ENCODE data around the gene SLC25A51.
A peak's percentile ranks its signal among the peaks of the same experiment; 100 is the strongest.

SLC25A51 gene

GRCh38 chr9:37921168-37921510, 17.2 kb upstream of the SLC25A51 start:
- DNase-seq (ENCODE audit: low spot score) = no peak
- TF ChIP-seq, protein P1, sequence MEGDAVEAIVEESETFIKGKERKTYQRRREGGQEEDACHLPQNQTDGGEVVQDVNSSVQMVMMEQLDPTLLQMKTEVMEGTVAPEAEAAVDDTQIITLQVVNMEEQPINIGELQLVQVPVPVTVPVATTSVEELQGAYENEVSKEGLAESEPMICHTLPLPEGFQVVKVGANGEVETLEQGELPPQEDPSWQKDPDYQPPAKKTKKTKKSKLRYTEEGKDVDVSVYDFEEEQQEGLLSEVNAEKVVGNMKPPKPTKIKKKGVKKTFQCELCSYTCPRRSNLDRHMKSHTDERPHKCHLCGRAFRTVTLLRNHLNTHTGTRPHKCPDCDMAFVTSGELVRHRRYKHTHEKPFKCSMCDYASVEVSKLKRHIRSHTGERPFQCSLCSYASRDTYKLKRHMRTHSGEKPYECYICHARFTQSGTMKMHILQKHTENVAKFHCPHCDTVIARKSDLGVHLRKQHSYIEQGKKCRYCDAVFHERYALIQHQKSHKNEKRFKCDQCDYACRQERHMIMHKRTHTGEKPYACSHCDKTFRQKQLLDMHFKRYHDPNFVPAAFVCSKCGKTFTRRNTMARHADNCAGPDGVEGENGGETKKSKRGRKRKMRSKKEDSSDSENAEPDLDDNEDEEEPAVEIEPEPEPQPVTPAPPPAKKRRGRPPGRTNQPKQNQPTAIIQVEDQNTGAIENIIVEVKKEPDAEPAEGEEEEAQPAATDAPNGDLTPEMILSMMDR (IDR thresholded peaks at IDR 0.05; ENCODE audit: extremely low read depth, insufficient read depth, missing control alignments) = no peak
- in situ Hi-C loops (cut with MboI; ENCODE audit: low pct_unique_long_range_greater_than_20kb, low sequenced_read_pairs, unreplicated experiment) = loop anchor here (10.0 kb wide), 1 partner anchor 244 kb away; no protein-coding TSS in a partner anchor

DNA sequence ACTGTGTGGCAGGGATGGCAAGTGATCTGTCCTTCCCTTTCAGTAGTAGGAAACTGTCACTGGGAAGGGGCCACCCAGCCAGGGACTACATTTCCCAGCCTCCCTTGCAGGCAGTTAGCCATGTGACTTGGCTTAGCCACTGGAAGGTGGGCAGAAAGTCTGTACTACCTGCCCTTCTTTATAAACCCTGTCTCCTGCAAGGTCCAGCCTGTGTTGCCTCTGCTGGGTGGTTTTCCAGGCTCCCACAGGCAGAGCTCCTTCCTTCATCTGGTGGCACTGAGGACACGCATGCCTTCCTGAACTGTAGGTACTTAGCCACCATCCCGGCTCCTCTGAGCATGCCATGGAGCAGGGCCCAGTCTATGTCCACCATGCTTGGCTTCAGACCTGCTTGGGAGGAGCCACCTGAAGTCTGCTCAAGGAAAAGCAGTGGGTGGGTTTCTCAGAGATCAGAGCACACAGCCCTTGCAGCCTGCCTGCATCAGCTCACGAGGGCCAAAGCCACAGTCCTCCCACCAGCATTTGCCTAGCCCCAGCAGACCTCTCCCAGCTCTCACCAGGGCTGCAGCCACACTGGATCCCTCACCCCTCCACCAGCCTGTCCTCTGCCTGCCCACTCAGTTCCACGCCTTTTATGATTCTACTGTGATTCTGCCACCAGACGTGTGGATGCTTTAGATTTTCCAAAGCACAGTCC, 16.7 kb upstream of the SLC25A51 start:
- peak; percentile 49 for DNase-seq (ENCODE audit: low spot score)
- TF ChIP-seq, protein P1 (IDR thresholded peaks at IDR 0.05; ENCODE audit: extremely low read depth, insufficient read depth, missing control alignments) = no peak
- in situ Hi-C loops (cut with MboI; ENCODE audit: low pct_unique_long_range_greater_than_20kb, low sequenced_read_pairs, unreplicated experiment) = loop anchor here (10.0 kb wide), 1 partner anchor 244 kb away; no protein-coding TSS in a partner anchor

GRCh38 chr9:37919956-37920335, 16.0 kb upstream of the SLC25A51 start:
- in situ Hi-C loops (cut with MboI; ENCODE audit: low pct_unique_long_range_greater_than_20kb, low sequenced_read_pairs, unreplicated experiment) = loop anchor here (10.0 kb wide), 2 partner anchors 245 to 445 kb away; no protein-coding TSS in a partner anchor
- DNase-seq (ENCODE audit: low spot score) = no peak
- TF ChIP-seq, protein P1 (IDR thresholded peaks at IDR 0.05; ENCODE audit: extremely low read depth, insufficient read depth, missing control alignments) = no peak

DNA sequence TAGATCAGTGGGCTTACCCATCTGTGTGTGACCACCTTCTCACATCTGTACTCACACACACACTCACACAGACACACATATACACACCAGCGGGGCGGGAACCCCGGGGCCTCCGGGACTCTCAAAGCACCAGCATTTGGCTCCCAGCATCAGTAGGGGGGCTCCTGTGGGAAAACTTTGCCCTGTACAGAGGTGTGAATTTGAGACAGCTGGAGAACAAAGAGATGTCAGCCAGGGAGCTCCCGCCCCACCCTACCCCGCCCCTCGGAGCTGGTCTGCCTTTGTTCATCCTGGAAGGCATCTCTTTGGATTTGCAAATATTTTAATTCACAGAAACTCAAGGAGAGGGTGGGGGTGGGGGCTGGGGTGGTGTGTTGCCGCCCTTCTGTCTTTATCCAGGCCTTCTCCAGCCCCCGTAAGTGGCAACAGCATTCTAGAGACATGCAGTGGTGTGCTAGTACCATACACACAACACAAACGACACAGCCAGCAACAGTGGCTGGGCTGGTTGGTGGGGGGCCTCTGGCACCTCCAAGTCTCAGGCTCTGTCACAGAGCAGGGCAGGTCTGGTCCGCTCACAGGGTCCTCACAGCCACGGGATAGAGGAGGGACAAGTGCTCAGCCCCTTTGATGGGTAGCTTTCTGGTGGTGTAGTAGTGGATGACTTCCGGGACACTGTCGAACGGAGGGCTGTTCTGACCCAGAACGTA, 15.5 kb upstream of the SLC25A51 start:
- in situ Hi-C loops (cut with MboI; ENCODE audit: low pct_unique_long_range_greater_than_20kb, low sequenced_read_pairs, unreplicated experiment) = loop anchor here (10.0 kb wide), 1 partner anchor 445 kb away; no protein-coding TSS in a partner anchor
- TF ChIP-seq, protein P1 (IDR thresholded peaks at IDR 0.05; ENCODE audit: extremely low read depth, insufficient read depth, missing control alignments) = no peak
- no peak for DNase-seq (ENCODE audit: low spot score)

DNA sequence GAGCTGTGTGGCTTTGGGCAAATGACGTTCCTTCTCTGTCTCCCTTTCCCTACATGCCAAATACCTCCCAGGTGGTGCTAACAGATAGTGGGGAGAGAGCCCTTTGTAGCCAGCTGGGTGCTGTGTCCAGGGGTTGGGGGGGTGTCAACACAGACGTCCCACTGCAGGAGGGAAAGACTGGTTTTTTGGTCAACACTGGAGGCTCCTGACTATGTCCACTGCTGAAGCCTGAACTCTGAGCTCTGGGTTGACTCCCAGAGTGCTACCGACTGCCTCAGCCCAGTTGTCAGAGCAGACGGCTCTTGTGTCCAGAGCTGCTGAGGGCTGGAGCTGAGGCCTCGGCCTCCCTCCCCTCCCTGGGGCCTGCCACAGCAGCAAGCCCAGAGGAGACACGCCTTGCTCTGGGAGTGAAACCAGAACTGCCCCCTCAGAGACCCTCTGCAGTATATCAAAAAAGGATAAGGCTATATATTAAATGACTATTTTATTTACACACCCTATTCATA, 14.8 kb upstream of the SLC25A51 start:
- in situ Hi-C loops (cut with MboI; ENCODE audit: low pct_unique_long_range_greater_than_20kb, low sequenced_read_pairs, unreplicated experiment) = loop anchor here (10.0 kb wide), 1 partner anchor 446 kb away; no protein-coding TSS in a partner anchor
- TF ChIP-seq, protein P1 (IDR thresholded peaks at IDR 0.05; ENCODE audit: extremely low read depth, insufficient read depth, missing control alignments) = no peak
- DNase-seq (ENCODE audit: low spot score) = no peak

- TF ChIP-seq, protein P1 (IDR thresholded peaks at IDR 0.05; ENCODE audit: extremely low read depth, insufficient read depth, missing control alignments) = no peak
- in situ Hi-C loops (cut with MboI; ENCODE audit: low pct_unique_long_range_greater_than_20kb, low sequenced_read_pairs, unreplicated experiment) = loop anchor here (10.0 kb wide), 1 partner anchor 447 kb away; no protein-coding TSS in a partner anchor
- no peak for DNase-seq (ENCODE audit: low spot score)
Observed at GRCh38 chr9:37917801-37918664, 14.1 kb upstream of the SLC25A51 start.
